H1 (cell line): ENCODE data around the gene KCNMA1. TPM values are rescaled to one million over a fixed set of nuclear protein-coding genes. Genes with fewer than 3 reads are reported as not detected.

ENCODE experiments used
- CTCF ChIA-PET: fragments of 300-600 bp; sonication (Branson Sonifier 250); formaldehyde crosslinking; loops from one replicate; lab custom pipeline; 2021; ENCODE audit not compliant: partially characterized antibody; lab: Charles Lee
- POLR2A ChIA-PET: fragments of 300-600 bp; sonication (Branson Sonifier 250); formaldehyde crosslinking; loops from one replicate; lab custom pipeline; 2021; ENCODE audit warnings: inconsistent platforms; ENCODE audit not compliant: partially characterized antibody; lab: Charles Lee
- DNase-seq, 2 experiments: peaks; one replicate each; pipeline versions ENCODE4 v3.0.0 to v3.0.0-alpha.2; 2010 to 2022; ENCODE audit warnings: low spot score in 2 of 2, low read depth in 1 of 2, mixed read lengths in 1 of 2
- FAIRE-seq: peaks from 2 replicates; lab custom pipeline; 2011; peaks lifted over from hg19 to GRCh38; lab: Jason Lieb, UNC
- H2AFZ ChIP-seq: 2 replicates; pipeline ENCODE4 v1.8.1; 2012; ENCODE audit warnings: low read length, inconsistent platforms
- H2AK5ac ChIP-seq: 2 replicates; pipeline ENCODE4 v1.6.1; 2013; ENCODE audit warnings: low read depth, low read length
- H2BK120ac ChIP-seq: replicated peaks from 2 replicates; pipeline ENCODE3; 2013; ENCODE audit warnings: low read depth, low read length, inconsistent platforms
- H2BK12ac ChIP-seq: 2 replicates; pipeline ENCODE4 v1.6.1; 2013; ENCODE audit warnings: low read depth, low read length
- H2BK15ac ChIP-seq: 2 replicates; pipeline ENCODE4 v1.6.1; 2013; ENCODE audit warnings: low read length
- H2BK20ac ChIP-seq: 2 replicates; pipeline ENCODE4 v1.6.1; 2013; ENCODE audit warnings: low read length
- H2BK5ac ChIP-seq: 2 replicates; pipeline ENCODE4 v1.6.1; 2013; ENCODE audit warnings: low read depth, low read length
- H3K14ac ChIP-seq: 2 replicates; pipeline ENCODE4 v1.6.1; 2013; ENCODE audit warnings: inconsistent platforms; ENCODE audit not compliant: insufficient read length
- H3K18ac ChIP-seq: 2 replicates; pipeline ENCODE4 v1.6.1; 2013; ENCODE audit warnings: low read length; ENCODE audit errors: extremely low read depth
- H3K23ac ChIP-seq: 2 replicates; pipeline ENCODE4 v1.6.1; 2013; ENCODE audit warnings: inconsistent platforms; ENCODE audit not compliant: insufficient read length
- H3K23me2 ChIP-seq: 2 replicates; pipeline ENCODE4 v1.6.1; 2013; ENCODE audit warnings: low read depth, low read length
- H3K27ac ChIP-seq: 2 replicates; pipeline ENCODE4 v1.6.1; 2011; ENCODE audit warnings: low read depth, low read length, inconsistent platforms
- H3K27me3 ChIP-seq, 4 experiments: replicated peaks in 1 of 4; 1 replicate in 1 of 4; 2 replicates in 3 of 4; pipeline versions ENCODE4 v1.6.1 to v1.8.1; 2011 to 2013; ENCODE audit warnings: low read length in 3 of 4, mild to moderate bottlenecking in 3 of 4, inconsistent platforms in 2 of 4, mixed read lengths in 2 of 4, moderate library complexity in 1 of 4; ENCODE audit not compliant: control insufficient read depth in 3 of 4, insufficient read depth in 3 of 4; ENCODE audit errors: extremely low read depth in 1 of 4
- H3K36me3 ChIP-seq, 4 experiments: 2 replicates each; pipeline versions ENCODE4 v1.6.1 to v1.8.1; 2011 to 2013; ENCODE audit warnings: mild to moderate bottlenecking in 4 of 4, low read length in 3 of 4, moderate library complexity in 2 of 4, control low read depth in 1 of 4, inconsistent platforms in 1 of 4; ENCODE audit not compliant: insufficient read depth in 4 of 4, control insufficient read depth in 2 of 4
- H3K4ac ChIP-seq: replicated peaks from 2 replicates; pipeline ENCODE3; 2013; ENCODE audit warnings: low read length, low read depth, mixed read lengths, inconsistent platforms; ENCODE audit not compliant: insufficient read length
- H3K4me1 ChIP-seq, 4 experiments: replicated peaks in 1 of 4; 1 replicate in 1 of 4; 2 replicates in 3 of 4; pipeline versions ENCODE4 v1.6.1 to v1.8.1; 2011 to 2013; ENCODE audit warnings: low read length in 3 of 4, inconsistent platforms in 2 of 4, mixed read lengths in 1 of 4; ENCODE audit not compliant: insufficient read depth in 4 of 4, control insufficient read depth in 3 of 4
- H3K4me2 ChIP-seq, 2 experiments: 2 replicates each; pipeline versions ENCODE4 v1.6.1 to v1.8.1; 2011 to 2013; ENCODE audit warnings: low read depth in 2 of 2, low read length in 2 of 2, control low read depth in 1 of 2, inconsistent platforms in 1 of 2, mild to moderate bottlenecking in 1 of 2; ENCODE audit not compliant: insufficient read depth in 1 of 2
- H3K4me3 ChIP-seq, 4 experiments: fragments of 200-600, 300-600 bp in 1 of 4; sonication (generic), shearing (Covaris generic), sonication (Bioruptor Twin) in 1 of 4; 2 replicates each; pipeline versions ENCODE4 v1.5.1 to v1.8.1; 2011 to 2016; ENCODE audit warnings: low read length in 4 of 4, low read depth in 3 of 4, control low read depth in 2 of 4, inconsistent platforms in 2 of 4, mild to moderate bottlenecking in 2 of 4, mixed read lengths in 1 of 4, moderate library complexity in 1 of 4; ENCODE audit not compliant: insufficient read depth in 2 of 4; ENCODE audit errors: extremely low read depth in 1 of 4
- H3K56ac ChIP-seq: replicated peaks from 2 replicates; pipeline ENCODE3; 2013; ENCODE audit warnings: low read depth, mild to moderate bottlenecking, mixed read lengths, low read length, inconsistent platforms; ENCODE audit not compliant: insufficient read length
- H3K79me1 ChIP-seq: 2 replicates; pipeline ENCODE4 v1.6.1; 2013; ENCODE audit warnings: low read depth, low read length, control low read depth
- H3K79me2 ChIP-seq, 2 experiments: 2 replicates each; pipeline versions ENCODE4 v1.6.1 to v1.8.1; 2012 to 2013; ENCODE audit warnings: low read length in 2 of 2, mild to moderate bottlenecking in 2 of 2, inconsistent platforms in 1 of 2; ENCODE audit not compliant: insufficient read depth in 2 of 2, control insufficient read depth in 1 of 2
- H3K9ac ChIP-seq, 4 experiments: replicated peaks in 1 of 4; 1 replicate in 1 of 4; 2 replicates in 3 of 4; pipeline versions ENCODE4 v1.6.1 to v1.8.1; 2011 to 2013; ENCODE audit warnings: low read depth in 3 of 4, low read length in 3 of 4, control low read depth in 2 of 4, mild to moderate bottlenecking in 2 of 4, moderate library complexity in 2 of 4, inconsistent platforms in 1 of 4; ENCODE audit errors: extremely low read depth in 1 of 4
- H3K9me3 ChIP-seq, 2 experiments: 2 replicates each; pipeline versions ENCODE4 v1.6.1 to v1.8.1; 2012 to 2013; ENCODE audit warnings: mild to moderate bottlenecking in 2 of 2, moderate library complexity in 2 of 2, control low read depth in 1 of 2, inconsistent platforms in 1 of 2, low read depth in 1 of 2, low read length in 1 of 2, mixed read lengths in 1 of 2; ENCODE audit not compliant: insufficient read depth in 2 of 2
- H4K20me1 ChIP-seq, 2 experiments: replicated peaks in 1 of 2; 2 replicates each; pipeline versions ENCODE3 to v1.8.1; 2011 to 2013; ENCODE audit warnings: inconsistent platforms in 2 of 2, low read length in 2 of 2, mild to moderate bottlenecking in 1 of 2; ENCODE audit not compliant: insufficient read depth in 2 of 2, control insufficient read depth in 1 of 2
- H4K5ac ChIP-seq: 2 replicates; pipeline ENCODE4 v1.6.1; 2013; ENCODE audit warnings: low read length, low read depth, mixed read lengths, inconsistent platforms; ENCODE audit not compliant: insufficient read length
- H4K8ac ChIP-seq: 2 replicates; pipeline ENCODE4 v1.8.0; 2013; ENCODE audit warnings: mild to moderate bottlenecking, moderate library complexity, low read length, inconsistent platforms; ENCODE audit not compliant: insufficient read depth; ENCODE audit errors: extremely low read depth
- H4K91ac ChIP-seq: replicated peaks from 2 replicates; pipeline ENCODE3; 2013; ENCODE audit warnings: low read length, mixed read lengths, inconsistent platforms; ENCODE audit not compliant: insufficient read length
- GABPA ChIP-seq: IDR thresholded peaks from 2 replicates; pipeline ENCODE4 v1.6.1; 2011; ENCODE audit warnings: mild to moderate bottlenecking, low read length, moderate library complexity, borderline replicate concordance; ENCODE audit not compliant: insufficient read depth
- KDM1A ChIP-seq: fragments of 200-600, 300-600 bp; sonication (generic); IDR thresholded peaks from 2 replicates; pipeline ENCODE4 v1.7.1; 2016; ENCODE audit warnings: mild to moderate bottlenecking, low read length, borderline replicate concordance
- WGBS, 2 experiments: shearing (Covaris generic) in 1 of 2; methylation state at CpG; one replicate each; pipeline versions ENCODE4 v1.1.6 to v1.1.7; 2013 to 2015; ENCODE audit warnings: low lambda C conversion rate in 2 of 2, mixed read lengths in 2 of 2, inconsistent platforms in 1 of 2, low coverage in 1 of 2, missing lambda C conversion rate in 1 of 2; ENCODE audit not compliant: insufficient replicate concordance in 2 of 2, insufficient coverage in 1 of 2, insufficient read length in 1 of 2; ENCODE audit errors: extremely low coverage in 1 of 2, missing lambda C conversion rate in 1 of 2; 5-methylcytosine and 5-hydroxymethylcytosine counted together
- polyA plus RNA-seq, 7 experiments: library from polyadenylated mRNA; depleted of rRNA in 3 of 7; stranded (reverse) in 5 of 7; unstranded in 2 of 7; fragments of >200 nt in 5 of 7; fragments of 200-250 nt in 2 of 7; gene quantifications; 1 replicate in 5 of 7; 2 replicates in 1 of 7; 4 replicates in 1 of 7; pipeline versions ENCODE4 v1.2.1 to v1.2.3, GENCODE V29; 2011 to 2013; ENCODE audit warnings: missing spikeins in 2 of 7, mixed read lengths in 2 of 7
- total RNA-seq: library from RNA; stranded (reverse); fragmentation: NEBNext Ultra II Directional; extraction: Animal tissue kit (Norgen Biotek cat#: 25700); gene quantifications from 2 replicates; pipeline ENCODE4 v1.2.1, GENCODE V29; 2021

Gene KCNMA1
- total and polyA plus RNA-seq, 2 of the 8 experiments (the other 6 are each of a cell fraction or from before 2014, with no cell fraction given), result 10.2 to 11.1 TPM

DNA sequence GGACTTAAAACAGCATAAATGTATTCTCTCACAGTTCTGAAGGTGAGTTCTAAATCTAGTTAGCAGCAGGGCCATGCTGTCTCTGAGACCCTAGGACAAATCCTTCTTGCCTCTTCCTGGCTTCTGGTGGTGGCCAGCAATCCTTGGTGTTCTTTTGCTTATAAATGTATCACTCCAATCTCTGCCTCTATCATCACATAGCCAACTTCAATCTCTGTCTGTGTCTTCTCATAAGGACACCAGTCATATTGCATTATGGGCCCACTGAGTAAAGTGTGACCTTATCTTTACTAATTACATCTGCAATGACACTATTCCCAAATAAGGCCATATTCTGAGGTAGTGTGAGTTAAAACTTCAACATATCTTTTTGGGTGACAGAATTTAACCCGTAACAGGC is 778.9 kb downstream of the KCNMA1 start:
- Histone ChIP-seq H4K5ac (no peak overlapping the region), H2BK20ac (no peak overlapping the region), H3K27me3 (no peaks in the 10 kb centered on the region), H2BK12ac (no peak overlapping the region), H3K18ac (no peak overlapping the region), H4K91ac (no peak overlapping the region), H3K79me2 (no peaks in the 10 kb centered on the region), H3K36me3 (no peaks in the 10 kb centered on the region), H3K4me1 (no peaks in the 10 kb centered on the region), H3K4ac (no peak overlapping the region), H3K4me2 (no peak overlapping the region), H3K23ac (no peak overlapping the region), H2AFZ (no peak overlapping the region), H3K9me3 (no peaks in the 10 kb centered on the region), H3K4me3 (no peak overlapping the region), H4K8ac (no peak overlapping the region), H2AK5ac (no peak overlapping the region), H2BK15ac (no peak overlapping the region), H2BK5ac (no peak overlapping the region), H3K23me2 (no peaks in the 10 kb centered on the region), H3K9ac (no peak overlapping the region), H3K56ac (no peak overlapping the region), H3K79me1 (no peaks in the 10 kb centered on the region), H3K14ac (no peak overlapping the region), H4K20me1 (no peaks in the 10 kb centered on the region), H3K27ac (no peak overlapping the region), H2BK120ac (no peak overlapping the region)
- CTCF ChIA-PET, result interaction anchor here (1.8 kb wide), 1 partner anchor 226 kb away, joined by 4 read pairs; no protein-coding TSS in a partner anchor
- FAIRE-seq (no peak), DNase-seq (no peak)
- WGBS, 2 experiments, result 91% methylated on average over 1 of the region's 1 CpG; no CpG with 5 or more reads in 1 of the 2 experiments
- no peak for TF ChIP-seq GABPA
- no peak for TF ChIP-seq KDM1A
- POLR2A ChIA-PET, result no interaction called here
